ENCODE data around the gene AFF3.

AFF3 gene

GRCh38 chr2:99635710-99636109, 506.7 kb downstream of the AFF3 start:
- H3K79me2 ChIP-seq (ENCODE audit: control insufficient read depth, insufficient read depth, low read length, poor library complexity): peaks cover 2% of the 10 kb centered on the region
- H3K4me3 ChIP-seq (ENCODE audit: low read depth, low read length): no peak overlapping the region
- no peak overlapping the region for H2AFZ ChIP-seq (ENCODE audit: insufficient read depth, low read length, poor library complexity)
- H3K18ac ChIP-seq (ENCODE audit: low read length): no peak overlapping the region
- peaks cover 9% of the 10 kb centered on the region for H3K9me3 ChIP-seq (ENCODE audit: insufficient read depth, low read depth, low read length)
- H4K8ac ChIP-seq (ENCODE audit: low read depth, low read length): no peak overlapping the region
- no peaks in the 10 kb centered on the region for H3K79me1 ChIP-seq (ENCODE audit: low read length)
- no peak overlapping the region for H2BK120ac ChIP-seq (ENCODE audit: insufficient read depth, low read length, poor library complexity)
- H4K91ac ChIP-seq (ENCODE audit: low read depth, low read length): no peak overlapping the region
- no peak overlapping the region for H2BK5ac ChIP-seq (ENCODE audit: low read depth, low read length, poor library complexity)
- no CpG with 5 or more reads among the region's 4 CpGs for WGBS (ENCODE audit: extremely low coverage, insufficient coverage, insufficient read length)
- no peak overlapping the region for H3K23ac ChIP-seq (ENCODE audit: low read length)
- H3K4me1 ChIP-seq (ENCODE audit: control insufficient read depth in 1 of 2, insufficient read depth in 2 of 2, low read length in 2 of 2): peaks cover 4 to 5% of the 10 kb centered on the region in 2 experiments
- H2BK12ac ChIP-seq (ENCODE audit: low read length): no peak overlapping the region
- H3K27ac ChIP-seq (ENCODE audit: low read depth, low read length): no peak overlapping the region
- no peak overlapping the region for H4K12ac ChIP-seq (ENCODE audit: low read depth, low read length)
- H3K4ac ChIP-seq (ENCODE audit: low read depth, low read length): no peak overlapping the region
- no peak overlapping the region for H3K14ac ChIP-seq (ENCODE audit: low read length)
- H3K27me3 ChIP-seq (ENCODE audit: insufficient read depth, low read length): no peaks in the 10 kb centered on the region
- DNase-seq: no peak
- no peak overlapping the region for H2AK5ac ChIP-seq (ENCODE audit: low read length)
- H3K9ac ChIP-seq (ENCODE audit: low read length): no peak overlapping the region
- no peaks in the 10 kb centered on the region for H3K36me3 ChIP-seq (ENCODE audit: control insufficient read depth in 1 of 2, insufficient read depth in 2 of 2, low read length in 2 of 2)
- no peak overlapping the region for H3K4me2 ChIP-seq (ENCODE audit: low read length)

GRCh38 chr2:99634234-99634633, 508.2 kb downstream of the AFF3 start:
- H2BK120ac ChIP-seq (ENCODE audit: insufficient read depth, low read length, poor library complexity): no peak overlapping the region
- H2AK5ac ChIP-seq (ENCODE audit: low read length): no peak overlapping the region
- no peaks in the 10 kb centered on the region for H3K79me1 ChIP-seq (ENCODE audit: low read length)
- no peak overlapping the region for H2AFZ ChIP-seq (ENCODE audit: insufficient read depth, low read length, poor library complexity)
- no peak overlapping the region for H4K91ac ChIP-seq (ENCODE audit: low read depth, low read length)
- peaks cover 4 to 5% of the 10 kb centered on the region in 2 experiments for H3K4me1 ChIP-seq (ENCODE audit: control insufficient read depth in 1 of 2, insufficient read depth in 2 of 2, low read length in 2 of 2)
- no peak overlapping the region for H4K12ac ChIP-seq (ENCODE audit: low read depth, low read length)
- no peak overlapping the region for H3K27ac ChIP-seq (ENCODE audit: low read depth, low read length)
- H2BK5ac ChIP-seq (ENCODE audit: low read depth, low read length, poor library complexity): no peak overlapping the region
- H3K4me3 ChIP-seq (ENCODE audit: low read depth, low read length): no peak overlapping the region
- no peak for DNase-seq
- H4K8ac ChIP-seq (ENCODE audit: low read depth, low read length): no peak overlapping the region
- no peak overlapping the region for H3K9ac ChIP-seq (ENCODE audit: low read length)
- no peaks in the 10 kb centered on the region for H3K36me3 ChIP-seq (ENCODE audit: control insufficient read depth in 1 of 2, insufficient read depth in 2 of 2, low read length in 2 of 2)
- H3K18ac ChIP-seq (ENCODE audit: low read length): no peak overlapping the region
- H3K14ac ChIP-seq (ENCODE audit: low read length): no peak overlapping the region
- WGBS (ENCODE audit: extremely low coverage, insufficient coverage, insufficient read length): no CpG with 5 or more reads among the region's 2 CpGs
- peaks cover 10% of the 10 kb centered on the region for H3K9me3 ChIP-seq (ENCODE audit: insufficient read depth, low read depth, low read length)
- H3K4me2 ChIP-seq (ENCODE audit: low read length): no peak overlapping the region
- no peak overlapping the region for H2BK12ac ChIP-seq (ENCODE audit: low read length)
- no peak overlapping the region for H3K23ac ChIP-seq (ENCODE audit: low read length)
- H3K79me2 ChIP-seq (ENCODE audit: control insufficient read depth, insufficient read depth, low read length, poor library complexity): peaks cover 2% of the 10 kb centered on the region
- H3K4ac ChIP-seq (ENCODE audit: low read depth, low read length): no peak overlapping the region
- H3K27me3 ChIP-seq (ENCODE audit: insufficient read depth, low read length): no peaks in the 10 kb centered on the region

DNA sequence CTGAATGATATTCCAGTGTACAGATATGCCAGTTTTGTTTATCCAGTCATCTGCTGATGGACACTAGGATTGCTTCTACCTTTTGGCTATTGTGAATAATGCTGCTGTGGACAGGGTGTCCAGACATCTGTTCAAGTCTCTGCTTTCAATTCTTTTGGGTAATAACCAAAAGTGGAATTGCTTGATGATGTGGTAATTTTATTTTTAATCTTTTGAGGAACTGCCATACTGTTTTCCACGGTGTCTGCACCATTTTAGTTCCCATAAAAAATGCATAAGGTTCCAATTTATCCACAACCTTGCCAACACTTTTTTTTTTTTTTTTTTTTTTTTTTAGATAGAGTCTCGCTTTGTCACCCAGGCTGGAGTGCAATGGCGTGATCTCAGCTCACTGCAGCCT, 510.7 kb downstream of the AFF3 start:
- H3K23ac ChIP-seq (ENCODE audit: low read length): no peak overlapping the region
- no peak overlapping the region for H4K8ac ChIP-seq (ENCODE audit: low read depth, low read length)
- DNase-seq: no peak
- H3K14ac ChIP-seq (ENCODE audit: low read length): no peak overlapping the region
- H2BK12ac ChIP-seq (ENCODE audit: low read length): no peak overlapping the region
- no peak overlapping the region for H2AFZ ChIP-seq (ENCODE audit: insufficient read depth, low read length, poor library complexity)
- peaks cover under 1% of the 10 kb centered on the region for H3K79me2 ChIP-seq (ENCODE audit: control insufficient read depth, insufficient read depth, low read length, poor library complexity)
- no peak overlapping the region for H3K18ac ChIP-seq (ENCODE audit: low read length)
- no peak overlapping the region for H3K4ac ChIP-seq (ENCODE audit: low read depth, low read length)
- no peaks in the 10 kb centered on the region for H3K79me1 ChIP-seq (ENCODE audit: low read length)
- H2BK5ac ChIP-seq (ENCODE audit: low read depth, low read length, poor library complexity): no peak overlapping the region
- no peak overlapping the region for H4K12ac ChIP-seq (ENCODE audit: low read depth, low read length)
- H3K4me1 ChIP-seq (ENCODE audit: control insufficient read depth in 1 of 2, insufficient read depth in 2 of 2, low read length in 2 of 2): peaks cover 2 to 3% of the 10 kb centered on the region in 2 experiments
- H3K9ac ChIP-seq (ENCODE audit: low read length): no peak overlapping the region
- H2AK5ac ChIP-seq (ENCODE audit: low read length): no peak overlapping the region
- H2BK120ac ChIP-seq (ENCODE audit: insufficient read depth, low read length, poor library complexity): no peak overlapping the region
- no peaks in the 10 kb centered on the region for H3K36me3 ChIP-seq (ENCODE audit: control insufficient read depth in 1 of 2, insufficient read depth in 2 of 2, low read length in 2 of 2)
- whole genome bisulfite sequencing (ENCODE audit: extremely low coverage, insufficient coverage, insufficient read length): no CpG with 5 or more reads among the region's 3 CpGs
- no peak overlapping the region for H4K91ac ChIP-seq (ENCODE audit: low read depth, low read length)
- H3K4me2 ChIP-seq (ENCODE audit: low read length): no peak overlapping the region
- H3K9me3 ChIP-seq (ENCODE audit: insufficient read depth, low read depth, low read length): peaks cover 10% of the 10 kb centered on the region
- H3K27me3 ChIP-seq (ENCODE audit: insufficient read depth, low read length): no peaks in the 10 kb centered on the region
- no peak overlapping the region for H3K4me3 ChIP-seq (ENCODE audit: low read depth, low read length)
- H3K27ac ChIP-seq (ENCODE audit: low read depth, low read length): no peak overlapping the region

- Histone ChIP-seq H2AK5ac (ENCODE audit: low read length) (no peak overlapping the region), H3K27me3 (ENCODE audit: insufficient read depth, low read length) (no peaks in the 10 kb centered on the region), H4K91ac (ENCODE audit: low read depth, low read length) (no peak overlapping the region), H3K9ac (ENCODE audit: low read length) (no peak overlapping the region), H3K23ac (ENCODE audit: low read length) (no peak overlapping the region), H3K79me2 (ENCODE audit: control insufficient read depth, insufficient read depth, low read length, poor library complexity) (no peaks in the 10 kb centered on the region), H3K18ac (ENCODE audit: low read length) (no peak overlapping the region), H3K36me3 (ENCODE audit: control insufficient read depth in 1 of 2, insufficient read depth in 2 of 2, low read length in 2 of 2) (no peaks in the 10 kb centered on the region), H3K4ac (ENCODE audit: low read depth, low read length) (no peak overlapping the region), H2BK5ac (ENCODE audit: low read depth, low read length, poor library complexity) (no peak overlapping the region), H2BK12ac (ENCODE audit: low read length) (no peak overlapping the region), H3K79me1 (ENCODE audit: low read length) (no peaks in the 10 kb centered on the region), H2BK120ac (ENCODE audit: insufficient read depth, low read length, poor library complexity) (no peak overlapping the region), H3K9me3 (ENCODE audit: insufficient read depth, low read depth, low read length) (peaks cover 10% of the 10 kb centered on the region), H3K27ac (ENCODE audit: low read depth, low read length) (no peak overlapping the region), H4K8ac (ENCODE audit: low read depth, low read length) (no peak overlapping the region), H3K14ac (ENCODE audit: low read length) (no peak overlapping the region), H3K4me2 (ENCODE audit: low read length) (no peak overlapping the region), H4K12ac (ENCODE audit: low read depth, low read length) (no peak overlapping the region), H2AFZ (ENCODE audit: insufficient read depth, low read length, poor library complexity) (no peak overlapping the region), H3K4me3 (ENCODE audit: low read depth, low read length) (no peak overlapping the region), H3K4me1 (ENCODE audit: control insufficient read depth in 1 of 2, insufficient read depth in 2 of 2, low read length in 2 of 2) (no peaks in the 10 kb centered on the region)
- WGBS (ENCODE audit: extremely low coverage, insufficient coverage, insufficient read length): no CpG with 5 or more reads among the region's 5 CpGs
- DNase-seq: no peak
These were observed 513.1 kb downstream of the AFF3 start for GRCh38 chr2:99629320-99629719.
